ENCODE data around the gene NAA20.

NAA20 gene

GRCh38 chr20:20079102-20079784, 62.1 kb downstream of the NAA20 start:
- no peak for DNase-seq
